Hepatocyte (in vitro differentiated cells): ENCODE results near the gene MYL5.

Experiments
- EZH2 ChIP-seq: fragments of 200-600 bp; sonication (generic); IDR thresholded peaks from 2 replicates; pipeline ENCODE4 v1.6.1; 2016; ENCODE audit warnings: antibody characterized with exemption, mild to moderate bottlenecking, borderline replicate concordance
- TF ChIP-seq, protein P1 (sequence below): fragments of 200-600 bp; sonication (generic); IDR thresholded peaks from 2 replicates; pipeline ENCODE4 v1.5.1; 2016; ENCODE audit warnings: antibody characterized with exemption, mild to moderate bottlenecking; ENCODE audit not compliant: poor library complexity

DNA sequence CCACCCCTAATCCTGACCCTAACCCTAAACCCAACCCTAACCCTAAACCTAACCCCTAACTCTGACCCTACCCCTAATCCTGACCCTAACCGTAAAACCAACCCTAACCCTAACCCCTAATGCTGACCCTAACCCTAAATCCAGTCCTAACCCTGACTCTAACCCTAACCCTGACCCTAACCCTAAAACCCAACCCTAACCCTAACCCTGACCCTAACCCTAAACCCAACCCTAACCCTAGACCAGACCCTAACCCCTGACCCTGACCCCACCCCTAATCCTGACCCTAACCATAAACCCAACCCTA is 30.6 kb downstream of the MYL5 start:
- TF ChIP-seq, protein P1, sequence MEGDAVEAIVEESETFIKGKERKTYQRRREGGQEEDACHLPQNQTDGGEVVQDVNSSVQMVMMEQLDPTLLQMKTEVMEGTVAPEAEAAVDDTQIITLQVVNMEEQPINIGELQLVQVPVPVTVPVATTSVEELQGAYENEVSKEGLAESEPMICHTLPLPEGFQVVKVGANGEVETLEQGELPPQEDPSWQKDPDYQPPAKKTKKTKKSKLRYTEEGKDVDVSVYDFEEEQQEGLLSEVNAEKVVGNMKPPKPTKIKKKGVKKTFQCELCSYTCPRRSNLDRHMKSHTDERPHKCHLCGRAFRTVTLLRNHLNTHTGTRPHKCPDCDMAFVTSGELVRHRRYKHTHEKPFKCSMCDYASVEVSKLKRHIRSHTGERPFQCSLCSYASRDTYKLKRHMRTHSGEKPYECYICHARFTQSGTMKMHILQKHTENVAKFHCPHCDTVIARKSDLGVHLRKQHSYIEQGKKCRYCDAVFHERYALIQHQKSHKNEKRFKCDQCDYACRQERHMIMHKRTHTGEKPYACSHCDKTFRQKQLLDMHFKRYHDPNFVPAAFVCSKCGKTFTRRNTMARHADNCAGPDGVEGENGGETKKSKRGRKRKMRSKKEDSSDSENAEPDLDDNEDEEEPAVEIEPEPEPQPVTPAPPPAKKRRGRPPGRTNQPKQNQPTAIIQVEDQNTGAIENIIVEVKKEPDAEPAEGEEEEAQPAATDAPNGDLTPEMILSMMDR, result no peak
- no peak for TF ChIP-seq EZH2
